Parathyroid adenoma (tissue), 2 donors: Measurements from ENCODE around the gene OVCA2.
A peak's percentile ranks its signal among the peaks of the same experiment; 100 is the strongest.

ENCODE experiments used
- H2AFZ ChIP-seq: fragments of 300-600 bp; sonication (generic); one replicate; pipeline ENCODE4 v1.7.0; 2017; ENCODE audit warnings: antibody characterized with exemption, mild to moderate bottlenecking
- H3K27ac ChIP-seq: fragments of 300-600 bp; sonication (generic); one replicate; pipeline ENCODE4 v1.7.0; 2017
- H3K27me3 ChIP-seq: fragments of 300-600 bp; sonication (generic); one replicate; pipeline ENCODE4 v1.7.0; 2017; ENCODE audit warnings: low read length; ENCODE audit not compliant: control insufficient read depth, insufficient read depth
- H3K36me3 ChIP-seq: fragments of 300-600 bp; sonication (generic); one replicate; pipeline ENCODE4 v1.7.0; 2017; ENCODE audit warnings: low read length; ENCODE audit not compliant: control insufficient read depth, insufficient read depth
- H3K4me1 ChIP-seq: fragments of 300-600 bp; sonication (generic); one replicate; pipeline ENCODE4 v1.7.0; 2017; ENCODE audit warnings: control low read depth
- H3K4me2 ChIP-seq: fragments of 300-600 bp; sonication (generic); one replicate; pipeline ENCODE4 v1.7.0; 2017; ENCODE audit warnings: low read length
- H3K4me3 ChIP-seq: fragments of 300-600 bp; sonication (generic); one replicate; pipeline ENCODE4 v1.7.0; 2017; ENCODE audit warnings: low read depth, low read length
- H3K79me2 ChIP-seq: fragments of 300-600 bp; sonication (generic); one replicate; pipeline ENCODE4 v1.7.0; 2017; ENCODE audit warnings: control low read depth
- H3K9ac ChIP-seq: fragments of 300-600 bp; sonication (generic); one replicate; pipeline ENCODE4 v1.7.0; 2017; ENCODE audit warnings: mild to moderate bottlenecking
- H3K9me3 ChIP-seq: fragments of 300-600 bp; sonication (generic); one replicate; pipeline ENCODE4 v1.7.0; 2017; ENCODE audit warnings: low read length; ENCODE audit not compliant: control insufficient read depth
- TF ChIP-seq, protein P1 (sequence below): fragments of 300-600 bp; sonication (generic); IDR thresholded peaks from one replicate; pipeline ENCODE4 v1.7.0; 2017; ENCODE audit warnings: antibody characterized with exemption, mild to moderate bottlenecking
- donor health status: primary hyperparathyroidism.

OVCA2 gene

DNA sequence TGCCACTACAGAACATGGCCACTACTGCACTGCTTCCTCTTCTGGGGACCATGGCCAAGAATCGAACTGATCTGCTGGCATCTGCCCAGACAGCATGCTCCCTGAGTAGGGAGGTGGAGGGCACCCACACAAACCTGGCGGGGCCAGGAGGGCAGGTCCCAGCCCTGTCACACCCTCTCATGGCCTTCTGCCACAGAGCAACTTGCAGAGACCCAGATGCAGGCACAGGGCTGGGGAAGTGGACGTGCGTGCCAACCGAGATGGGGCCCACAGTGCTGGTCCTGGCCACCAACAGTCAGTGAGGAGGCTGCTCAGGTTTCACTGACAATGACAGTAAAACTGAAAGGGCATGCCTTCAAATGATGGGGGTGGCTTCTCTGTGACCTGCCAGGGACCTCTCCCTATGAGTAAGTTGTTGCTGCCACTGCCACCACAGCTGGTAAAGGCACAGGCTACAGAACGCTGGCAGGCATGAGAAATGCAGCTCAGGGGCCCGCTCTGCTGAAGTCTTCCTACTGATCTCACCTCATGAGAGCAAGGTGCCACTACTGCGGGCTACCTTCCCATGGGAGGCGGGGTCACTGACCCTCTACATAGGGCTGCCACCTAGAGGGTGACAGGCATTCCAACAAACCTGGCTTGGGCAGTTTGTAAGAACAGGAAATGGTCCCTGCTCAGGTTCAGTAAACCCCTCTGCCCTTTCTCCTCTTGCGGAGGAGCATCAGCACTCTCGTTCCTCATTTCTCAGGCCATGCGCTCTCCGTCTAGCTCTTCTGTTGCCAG, 28.6 kb downstream of the OVCA2 start:
- TF ChIP-seq, protein P1, sequence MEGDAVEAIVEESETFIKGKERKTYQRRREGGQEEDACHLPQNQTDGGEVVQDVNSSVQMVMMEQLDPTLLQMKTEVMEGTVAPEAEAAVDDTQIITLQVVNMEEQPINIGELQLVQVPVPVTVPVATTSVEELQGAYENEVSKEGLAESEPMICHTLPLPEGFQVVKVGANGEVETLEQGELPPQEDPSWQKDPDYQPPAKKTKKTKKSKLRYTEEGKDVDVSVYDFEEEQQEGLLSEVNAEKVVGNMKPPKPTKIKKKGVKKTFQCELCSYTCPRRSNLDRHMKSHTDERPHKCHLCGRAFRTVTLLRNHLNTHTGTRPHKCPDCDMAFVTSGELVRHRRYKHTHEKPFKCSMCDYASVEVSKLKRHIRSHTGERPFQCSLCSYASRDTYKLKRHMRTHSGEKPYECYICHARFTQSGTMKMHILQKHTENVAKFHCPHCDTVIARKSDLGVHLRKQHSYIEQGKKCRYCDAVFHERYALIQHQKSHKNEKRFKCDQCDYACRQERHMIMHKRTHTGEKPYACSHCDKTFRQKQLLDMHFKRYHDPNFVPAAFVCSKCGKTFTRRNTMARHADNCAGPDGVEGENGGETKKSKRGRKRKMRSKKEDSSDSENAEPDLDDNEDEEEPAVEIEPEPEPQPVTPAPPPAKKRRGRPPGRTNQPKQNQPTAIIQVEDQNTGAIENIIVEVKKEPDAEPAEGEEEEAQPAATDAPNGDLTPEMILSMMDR: no peak
- Histone ChIP-seq H3K27me3 (no peaks in the 10 kb centered on the region), H3K36me3 (no peaks in the 10 kb centered on the region), H3K79me2 (no peaks in the 10 kb centered on the region), H3K4me1 (peaks cover 5% of the 10 kb centered on the region), H3K4me2 (no peak overlapping the region), H3K9ac (no peak overlapping the region), H3K4me3 (no peak overlapping the region), H2AFZ (no peak overlapping the region), H3K27ac (peak overlapping the region; percentile 73), H3K9me3 (no peaks in the 10 kb centered on the region)

DNA sequence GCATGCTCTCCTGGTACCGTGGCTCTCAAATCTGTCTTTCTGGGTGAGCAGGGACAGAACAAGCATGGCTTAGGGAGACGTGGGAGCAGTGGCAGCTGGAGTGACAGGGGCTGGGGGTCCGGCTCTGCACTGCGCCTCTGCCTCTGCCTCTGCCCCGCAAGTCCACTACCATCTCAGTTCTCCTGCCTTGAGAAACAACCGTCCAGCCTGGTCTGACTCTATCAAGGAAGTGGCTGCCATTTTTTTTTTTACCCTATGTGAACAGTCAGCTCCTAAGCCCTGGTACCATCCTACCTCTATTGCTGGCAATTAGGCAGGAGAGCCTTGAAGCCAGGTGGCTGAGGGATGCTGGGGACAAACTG, 29.2 kb downstream of the OVCA2 start:
- Histone ChIP-seq H3K4me3 (no peak overlapping the region), H3K4me2 (no peak overlapping the region), H2AFZ (no peak overlapping the region), H3K27me3 (no peaks in the 10 kb centered on the region), H3K9ac (no peak overlapping the region), H3K4me1 (peaks cover 5% of the 10 kb centered on the region), H3K27ac (peak overlapping the region; percentile 73), H3K79me2 (no peaks in the 10 kb centered on the region), H3K36me3 (no peaks in the 10 kb centered on the region), H3K9me3 (no peaks in the 10 kb centered on the region)
- TF ChIP-seq, protein P1: no peak

DNA sequence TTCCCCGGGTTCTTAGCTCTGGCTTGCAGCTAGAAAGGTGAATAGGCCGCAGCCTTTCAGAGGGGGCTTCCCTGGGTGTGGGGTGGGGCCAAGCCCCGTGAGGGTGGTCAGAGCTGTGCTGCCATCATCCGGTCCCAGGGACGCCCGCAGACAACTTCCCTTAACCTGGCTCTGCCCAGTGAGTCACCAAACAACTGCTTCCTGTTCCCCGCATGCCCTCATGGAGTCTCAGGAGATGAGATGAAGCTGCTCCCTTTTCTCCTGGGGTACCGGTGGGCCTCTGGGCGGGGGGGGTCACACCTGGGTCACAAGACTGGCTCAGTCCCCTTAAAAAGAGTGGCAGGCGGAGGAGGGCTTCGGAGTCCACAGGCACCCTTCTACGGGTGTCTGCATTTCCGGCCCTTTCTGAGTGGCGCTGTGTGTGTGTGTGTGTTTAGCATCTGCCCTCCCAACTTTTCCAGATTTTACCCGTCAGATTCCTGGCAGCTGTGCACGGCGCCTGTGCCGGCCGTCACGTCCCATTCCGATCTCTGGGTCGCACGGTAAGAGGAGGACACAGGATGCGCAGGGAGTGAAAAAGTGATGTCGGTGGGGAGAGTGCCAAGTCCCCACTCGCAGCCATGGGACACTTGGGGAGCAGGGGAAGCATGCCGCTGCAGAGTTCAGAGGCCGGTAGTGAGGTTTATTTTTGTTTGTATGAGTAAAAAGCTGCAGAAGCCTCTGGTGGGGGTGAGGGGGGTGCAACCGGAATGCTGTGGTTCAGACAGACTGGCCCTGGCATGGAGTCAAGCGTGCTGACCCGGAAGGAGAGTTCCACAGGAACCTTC, 29.8 kb downstream of the OVCA2 start:
- H3K79me2 ChIP-seq: no peaks in the 10 kb centered on the region
- H3K9ac ChIP-seq: no peak overlapping the region
- H3K27me3 ChIP-seq: no peaks in the 10 kb centered on the region
- peak overlapping the region; percentile 73 for H3K27ac ChIP-seq
- H3K36me3 ChIP-seq: no peaks in the 10 kb centered on the region
- no peak overlapping the region for H2AFZ ChIP-seq
- H3K4me3 ChIP-seq: no peak overlapping the region
- peaks cover 5% of the 10 kb centered on the region for H3K4me1 ChIP-seq
- TF ChIP-seq, protein P1: no peak
- H3K9me3 ChIP-seq: no peaks in the 10 kb centered on the region
- H3K4me2 ChIP-seq: no peak overlapping the region

DNA sequence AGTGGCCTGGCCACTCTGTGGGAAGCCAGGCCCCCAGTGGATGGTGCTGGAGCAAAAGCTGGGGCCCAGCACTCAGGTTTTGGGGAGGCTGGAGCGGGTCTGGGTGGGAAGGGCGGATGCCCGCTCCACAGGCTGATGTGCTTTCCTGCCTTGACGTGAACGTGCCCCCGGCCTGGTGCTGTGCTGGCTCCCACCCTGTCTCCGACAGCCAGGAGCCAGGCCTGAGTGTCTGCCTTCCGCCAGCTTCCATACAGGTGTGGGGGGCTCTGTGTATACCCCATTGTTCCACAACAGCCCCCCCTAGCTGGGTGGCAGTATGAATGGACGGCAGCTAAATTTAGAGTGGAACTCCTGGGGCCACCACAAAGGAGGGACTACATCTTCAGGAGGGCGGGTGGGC, 33.1 kb downstream of the OVCA2 start:
- H3K4me1 ChIP-seq: peaks cover 5% of the 10 kb centered on the region
- no peaks in the 10 kb centered on the region for H3K9me3 ChIP-seq
- peak overlapping the region; percentile 51 for H3K27ac ChIP-seq

More for the DNA sequence above, 33.1 kb downstream of the OVCA2 start:
- Histone ChIP-seq H3K36me3 (no peaks in the 10 kb centered on the region), H3K9ac (no peak overlapping the region), H3K79me2 (no peaks in the 10 kb centered on the region), H2AFZ (no peak overlapping the region), H3K4me2 (no peak overlapping the region), H3K4me3 (no peak overlapping the region), H3K27me3 (no peaks in the 10 kb centered on the region)
- TF ChIP-seq, protein P1: no peak
